Neural crest cell (in vitro differentiated cells): ENCODE results near the gene CREB5. TPM values are rescaled to one million over a fixed set of nuclear protein-coding genes. Genes with fewer than 3 reads are reported as not detected.

Experiments
- DNase-seq: peaks from one replicate; pipeline ENCODE4 v3.0.0; 2021; ENCODE audit warnings: low read depth, mixed read lengths, low spot score
- H3K27ac Mint-ChIP-seq: one replicate; pipeline ENCODE4 v1.8.0; 2021; ENCODE audit warnings: mild to moderate bottlenecking, mixed read lengths; ENCODE audit not compliant: unreplicated experiment
- H3K27me3 Mint-ChIP-seq: 2 replicates; pipeline ENCODE4 v1.8.0; 2021; ENCODE audit warnings: low read depth, mild to moderate bottlenecking, mixed read lengths
- H3K36me3 Mint-ChIP-seq: 2 replicates; pipeline ENCODE4 v1.8.0; 2021; ENCODE audit warnings: low read depth, mild to moderate bottlenecking, mixed read lengths
- H3K4me1 Mint-ChIP-seq: 2 replicates; pipeline ENCODE4 v1.8.0; 2021; ENCODE audit warnings: mixed read lengths
- H3K4me3 Mint-ChIP-seq: one replicate; pipeline ENCODE4 v1.8.0; 2021; ENCODE audit warnings: mild to moderate bottlenecking, mixed read lengths
- H3K9me3 Mint-ChIP-seq: 2 replicates; pipeline ENCODE4 v1.8.0; 2021; ENCODE audit warnings: mixed read lengths
- total RNA-seq: library from RNA; stranded (reverse); gene quantifications from 2 replicates; pipeline ENCODE4 v1.2.1, GENCODE V29; 2021
- TF ChIP-seq, protein P1 (sequence below): fragments of 200-600 bp; sonication (generic); conservative IDR thresholded peaks from 2 replicates; pipeline ENCODE4 v1.5.0; 2021; ENCODE audit warnings: antibody characterized with exemption, mild to moderate bottlenecking

CREB5 gene
- total RNA-seq, 1 donor from 2014 or later = 8.3 TPM

DNA sequence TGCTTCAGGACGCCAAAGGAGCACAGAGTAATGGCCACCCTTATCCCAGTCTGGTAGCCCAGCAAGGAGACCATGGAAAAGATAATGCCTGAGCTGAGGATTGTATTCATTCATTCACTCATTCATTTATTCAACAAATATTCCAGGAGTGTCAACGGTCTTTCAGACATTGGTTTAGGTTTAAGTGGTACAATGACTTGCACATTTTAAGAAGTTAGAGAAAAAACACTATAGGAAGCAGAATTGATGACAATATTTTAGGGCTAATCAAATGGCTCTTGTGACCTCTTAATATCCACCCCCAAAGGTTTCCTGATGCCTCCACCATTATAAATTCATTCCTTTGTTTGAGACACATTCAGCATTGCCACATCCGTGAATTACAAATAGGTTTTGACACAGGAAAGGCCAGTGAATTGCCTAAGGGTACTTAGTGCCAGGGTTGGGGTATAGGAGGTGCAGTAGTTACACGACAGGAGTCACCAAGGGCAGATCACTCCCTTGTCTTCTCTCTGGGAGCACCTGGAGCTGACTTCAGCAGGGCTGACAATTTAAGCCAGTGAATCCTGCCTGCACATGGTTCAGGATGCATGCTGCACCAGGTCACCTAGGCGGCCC lies 269.5 kb downstream of the CREB5 start:
- Mint-ChIP-seq H3K27me3 (no peaks in the 10 kb centered on the region), H3K36me3 (no peaks in the 10 kb centered on the region), H3K4me1 (peaks cover 8% of the 10 kb centered on the region), H3K4me3 (peak overlapping the region; percentile 22), H3K27ac (no peak overlapping the region), H3K9me3 (no peaks in the 10 kb centered on the region)
- TF ChIP-seq, protein P1, sequence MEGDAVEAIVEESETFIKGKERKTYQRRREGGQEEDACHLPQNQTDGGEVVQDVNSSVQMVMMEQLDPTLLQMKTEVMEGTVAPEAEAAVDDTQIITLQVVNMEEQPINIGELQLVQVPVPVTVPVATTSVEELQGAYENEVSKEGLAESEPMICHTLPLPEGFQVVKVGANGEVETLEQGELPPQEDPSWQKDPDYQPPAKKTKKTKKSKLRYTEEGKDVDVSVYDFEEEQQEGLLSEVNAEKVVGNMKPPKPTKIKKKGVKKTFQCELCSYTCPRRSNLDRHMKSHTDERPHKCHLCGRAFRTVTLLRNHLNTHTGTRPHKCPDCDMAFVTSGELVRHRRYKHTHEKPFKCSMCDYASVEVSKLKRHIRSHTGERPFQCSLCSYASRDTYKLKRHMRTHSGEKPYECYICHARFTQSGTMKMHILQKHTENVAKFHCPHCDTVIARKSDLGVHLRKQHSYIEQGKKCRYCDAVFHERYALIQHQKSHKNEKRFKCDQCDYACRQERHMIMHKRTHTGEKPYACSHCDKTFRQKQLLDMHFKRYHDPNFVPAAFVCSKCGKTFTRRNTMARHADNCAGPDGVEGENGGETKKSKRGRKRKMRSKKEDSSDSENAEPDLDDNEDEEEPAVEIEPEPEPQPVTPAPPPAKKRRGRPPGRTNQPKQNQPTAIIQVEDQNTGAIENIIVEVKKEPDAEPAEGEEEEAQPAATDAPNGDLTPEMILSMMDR = no peak
- DNase-seq = no peak

GRCh38 chr7:28682801-28683200 lies 270.5 kb downstream of the CREB5 start:
- H3K36me3 Mint-ChIP-seq = no peaks in the 10 kb centered on the region
- TF ChIP-seq, protein P1 = no peak
- no peak for DNase-seq
- no peaks in the 10 kb centered on the region for H3K9me3 Mint-ChIP-seq
- peaks cover 8% of the 10 kb centered on the region for H3K4me1 Mint-ChIP-seq
- H3K4me3 Mint-ChIP-seq = peak overlapping the region; percentile 17
- H3K27ac Mint-ChIP-seq = no peak overlapping the region
- no peaks in the 10 kb centered on the region for H3K27me3 Mint-ChIP-seq

- no peak for DNase-seq
- Mint-ChIP-seq H3K36me3 (no peaks in the 10 kb centered on the region), H3K4me3 (peak overlapping the region; percentile 54), H3K27me3 (no peaks in the 10 kb centered on the region), H3K4me1 (peaks cover 8% of the 10 kb centered on the region), H3K27ac (no peak overlapping the region), H3K9me3 (no peaks in the 10 kb centered on the region)
- TF ChIP-seq, protein P1 = no peak
Observed at GRCh38 chr7:28684650-28685241, 272.4 kb downstream of the CREB5 start.

DNA sequence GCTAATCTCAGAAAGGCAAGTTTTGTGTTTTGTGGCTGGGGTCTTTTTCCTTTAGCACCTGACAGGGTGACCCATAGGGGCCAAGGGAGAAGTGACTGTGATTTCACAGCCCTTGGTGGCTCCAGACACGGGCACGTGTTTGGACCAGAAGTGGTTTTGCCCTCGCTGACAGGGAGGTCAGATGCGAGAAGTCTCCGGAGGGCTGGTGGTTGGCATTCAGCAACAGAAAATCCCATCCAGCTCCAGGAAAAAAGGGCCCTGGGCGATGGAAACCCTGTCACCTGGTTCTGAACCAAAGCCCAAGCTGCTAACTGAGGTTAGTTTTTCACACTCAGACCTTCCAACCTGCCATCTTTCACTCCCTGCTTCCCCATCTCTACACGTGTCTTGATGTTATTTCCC lies 272.9 kb downstream of the CREB5 start:
- Mint-ChIP-seq H3K27me3 (no peaks in the 10 kb centered on the region), H3K27ac (no peak overlapping the region), H3K4me3 (no peak overlapping the region), H3K9me3 (no peaks in the 10 kb centered on the region), H3K36me3 (no peaks in the 10 kb centered on the region), H3K4me1 (peaks cover 8% of the 10 kb centered on the region)
- TF ChIP-seq, protein P1 = no peak
- no peak for DNase-seq

DNA sequence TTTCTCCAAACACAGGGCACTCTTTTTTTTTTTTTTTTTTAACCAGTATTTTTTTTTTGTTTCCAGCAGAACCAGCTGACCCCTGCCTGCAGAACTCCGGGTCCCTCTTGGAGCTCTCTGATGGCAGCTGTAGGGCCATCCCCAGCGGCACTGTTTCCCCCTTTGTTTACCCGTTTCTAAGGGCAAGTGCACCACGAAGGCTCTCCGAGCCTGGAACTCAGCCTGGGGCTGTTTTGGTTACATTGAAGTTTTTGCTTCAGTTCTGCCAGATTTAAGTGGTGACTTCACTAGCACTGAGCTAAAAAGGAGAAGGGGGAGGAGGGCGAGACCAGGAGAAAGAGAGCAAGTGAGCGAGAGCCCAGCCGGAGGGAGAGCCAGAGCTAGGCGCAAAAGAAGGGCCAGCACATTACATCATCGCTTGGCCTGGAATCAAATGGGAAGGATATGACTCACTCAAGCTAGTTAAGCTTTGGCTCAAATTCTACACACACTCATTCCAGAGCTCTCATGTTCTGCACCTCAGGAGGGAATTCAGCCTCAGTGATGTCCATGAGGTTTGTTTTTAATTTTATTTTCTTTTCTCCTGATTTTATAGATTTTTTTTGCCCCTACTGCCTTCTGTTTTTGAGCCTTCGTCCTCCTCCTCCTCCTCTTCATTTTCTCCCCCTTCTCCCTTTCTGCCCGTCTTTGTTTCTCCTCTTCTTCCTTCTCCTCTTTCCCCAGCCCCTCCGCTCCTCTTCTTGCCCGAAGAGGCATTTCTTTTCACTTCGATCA lies 273.5 kb downstream of the CREB5 start:
- TF ChIP-seq, protein P1 = no peak
- H3K27me3 Mint-ChIP-seq = no peaks in the 10 kb centered on the region
- H3K36me3 Mint-ChIP-seq = no peaks in the 10 kb centered on the region
- H3K4me3 Mint-ChIP-seq = no peak overlapping the region
- DNase-seq = peak; percentile 50
- H3K4me1 Mint-ChIP-seq = peaks cover 8% of the 10 kb centered on the region
- H3K9me3 Mint-ChIP-seq = no peaks in the 10 kb centered on the region
- H3K27ac Mint-ChIP-seq = no peak overlapping the region
